K562 (cell line): ENCODE data around the gene IMMP2L. TPM values are rescaled to one million over a fixed set of nuclear protein-coding genes. Genes with fewer than 3 reads are reported as not detected.

Experiments
- ATAC-seq: fragments of 200-7000 bp; cut with Tn5 transposase; 3 replicates; pipeline ENCODE4 v1.9.1; 2020; ENCODE audit warnings: moderate library complexity
- BruUV-seq: library from RNA; stranded (reverse); fragments of 400-500 nt; replicated peaks from 2 replicates; lab custom pipeline; 2021; lab: Mats Ljungman, UMichigan
- CTCF ChIA-PET: fragments of 300-600 bp; formaldehyde crosslinking; extraction: SDS; loops from one replicate; lab custom pipeline; 2021; ENCODE audit warnings: low intra/inter-chr PET ratio; lab: Yijun Ruan, JAX
- POLR2A ChIA-PET: fragments of 300-600, 350-650 bp; sonication (Branson Sonifier 250); formaldehyde crosslinking; extraction: SDS; loops from one replicate; lab custom pipeline; 2021; ENCODE audit warnings: antibody characterized with exemption, inconsistent platforms; lab: Yijun Ruan, JAX
- DNase-seq, 4 experiments: peaks; one replicate each; pipeline versions ENCODE4 v3.0.0 to v3.0.0-alpha.2; 2011 to 2018; ENCODE audit warnings: low spot score in 3 of 4, mixed read lengths in 3 of 4; ENCODE audit errors: extremely low read depth in 1 of 4
- FAIRE-seq: peaks from 2 replicates; lab custom pipeline; 2011; peaks lifted over from hg19 to GRCh38; lab: Jason Lieb, UNC
- H2AFZ ChIP-seq: 2 replicates; pipeline ENCODE4 v1.6.0; 2011; ENCODE audit warnings: low read depth, low read length, control low read depth, inconsistent platforms
- H3K27ac ChIP-seq: fragments of 200-600 bp; 3 replicates; pipeline ENCODE4 v1.8.0; 2011; ENCODE audit warnings: low read depth, mild to moderate bottlenecking, control low read depth, inconsistent platforms, low read length, moderate library complexity, mixed read lengths; ENCODE audit errors: extremely low read depth
- H3K27me3 ChIP-seq, 2 experiments: fragments of 300-600 bp in 1 of 2; 2 replicates in 1 of 2; 3 replicates in 1 of 2; pipeline versions ENCODE4 v1.6.0 to v1.8.0; 2011; ENCODE audit warnings: inconsistent platforms in 2 of 2, low read length in 2 of 2, mild to moderate bottlenecking in 1 of 2, mixed read lengths in 1 of 2, moderate library complexity in 1 of 2; ENCODE audit not compliant: control insufficient read depth in 2 of 2, insufficient read depth in 2 of 2
- H3K36me3 ChIP-seq: fragments of 300-600 bp; 3 replicates; pipeline ENCODE4 v1.8.0; 2011; ENCODE audit warnings: mild to moderate bottlenecking, low read length, inconsistent platforms; ENCODE audit not compliant: control insufficient read depth, insufficient read depth
- H3K4me1 ChIP-seq, 2 experiments: fragments of 200-600 bp in 1 of 2; replicated peaks in 1 of 2; 2 replicates in 1 of 2; 3 replicates in 1 of 2; pipeline versions ENCODE4 v1.5.1 to v1.8.0; 2011; ENCODE audit warnings: inconsistent platforms in 2 of 2, low read length in 2 of 2, mild to moderate bottlenecking in 1 of 2, mixed read lengths in 1 of 2, moderate library complexity in 1 of 2; ENCODE audit not compliant: control insufficient read depth in 2 of 2, insufficient read depth in 2 of 2
- H3K4me2 ChIP-seq: 2 replicates; pipeline ENCODE4 v1.6.1; 2011; ENCODE audit warnings: low read length, control low read depth, inconsistent platforms, mixed read lengths; ENCODE audit not compliant: insufficient read depth
- H3K4me3 ChIP-seq: fragments of 200-600 bp; sonication (generic), shearing (Covaris generic); 2 replicates; pipeline ENCODE4 v1.5.1; 2016; ENCODE audit warnings: control low read depth, inconsistent platforms
- H3K79me2 ChIP-seq: fragments of 200-600 bp; 3 replicates; pipeline ENCODE4 v1.8.0; 2011; ENCODE audit warnings: low read length, inconsistent platforms; ENCODE audit not compliant: control insufficient read depth, insufficient read depth
- H3K9ac ChIP-seq, 2 experiments: 2 replicates each; pipeline versions ENCODE4 v1.6.0 to v1.6.1; 2011; ENCODE audit warnings: low read depth in 2 of 2, low read length in 2 of 2, control low read depth in 1 of 2, inconsistent platforms in 1 of 2, mild to moderate bottlenecking in 1 of 2, mixed read lengths in 1 of 2; ENCODE audit not compliant: insufficient read depth in 1 of 2
- H3K9me1 ChIP-seq: one replicate; pipeline ENCODE4 v1.6.0; 2011; ENCODE audit warnings: inconsistent platforms, mild to moderate bottlenecking, low read length, moderate library complexity; ENCODE audit not compliant: control insufficient read depth, insufficient read depth
- H3K9me3 ChIP-seq: replicated peaks from 2 replicates; pipeline ENCODE4 v1.5.1; 2011; ENCODE audit warnings: low read depth, low read length, inconsistent platforms; ENCODE audit not compliant: control insufficient read depth, insufficient read depth
- H4K20me1 ChIP-seq: replicated peaks from 2 replicates; pipeline ENCODE4 v1.6.1; 2011; ENCODE audit warnings: low read length, inconsistent platforms, mixed read lengths; ENCODE audit not compliant: control insufficient read depth, insufficient read depth
- ARNT ChIP-seq, 2 experiments: fragments of 450-650 bp; IDR thresholded peaks; 2 replicates each; pipeline ENCODE4 v1.6.1; 2016; ENCODE audit warnings: mild to moderate bottlenecking in 1 of 2
- ATF6 ChIP-seq: sonication (generic); formaldehyde crosslinking; IDR thresholded peaks from 2 replicates; pipeline ENCODE4 v1.4.0; 2020; ENCODE audit warnings: mild to moderate bottlenecking, missing genetic modification reagents
- CBFA2T2 ChIP-seq: fragments of 450-650 bp; conservative IDR thresholded peaks from 2 replicates; pipeline ENCODE4 v1.6.1; 2017; ENCODE audit warnings: mild to moderate bottlenecking
- CBX1 ChIP-seq: sonication (generic); IDR thresholded peaks from 2 replicates; pipeline ENCODE4 v1.6.1; 2016; ENCODE audit warnings: antibody characterized with exemption, low read depth, mild to moderate bottlenecking
- EP400 ChIP-seq: fragments of 450-650 bp; IDR thresholded peaks from 2 replicates; pipeline ENCODE4 v1.6.1; 2017; ENCODE audit warnings: antibody characterized with exemption, mild to moderate bottlenecking, moderate library complexity
- FOSL1 ChIP-seq: fragments of 200-800 bp; sonication (Bioruptor generic); conservative IDR thresholded peaks from 2 replicates; pipeline ENCODE4 v1.6.1; 2016; ENCODE audit warnings: missing genetic modification characterization, missing compliant biosample characterization
- GATA2 ChIP-seq: sonication (generic); formaldehyde crosslinking; IDR thresholded peaks from 2 replicates; pipeline ENCODE4 v1.4.0; 2020; ENCODE audit warnings: mild to moderate bottlenecking, missing genetic modification reagents
- GTF2B ChIP-seq: IDR thresholded peaks from 2 replicates; pipeline ENCODE4 v1.6.1; 2011; ENCODE audit not compliant: insufficient read length; ENCODE audit errors: extremely low read depth
- KAT2B ChIP-seq: IDR thresholded peaks from one replicate; pipeline ENCODE4 v1.6.1; 2012; ENCODE audit warnings: low read depth, mild to moderate bottlenecking, control low read depth, inconsistent platforms, low read length, moderate library complexity
- LEF1 ChIP-seq: fragments of 450-650 bp; IDR thresholded peaks from 2 replicates; pipeline ENCODE4 v1.6.1; 2016; ENCODE audit warnings: mild to moderate bottlenecking
- MAZ ChIP-seq, 2 experiments: fragments of 450-650 bp in 1 of 2; sonication (generic) in 1 of 2; formaldehyde crosslinking; IDR thresholded peaks in 1 of 2; conservative IDR thresholded peaks in 1 of 2; 2 replicates each; pipeline versions ENCODE4 v1.4.0 to v1.5.0; 2020; ENCODE audit warnings: mild to moderate bottlenecking in 1 of 2, missing genetic modification reagents in 1 of 2
- NBN ChIP-seq: fragments of 450-650 bp; IDR thresholded peaks from 2 replicates; pipeline ENCODE4 v1.6.1; 2016; ENCODE audit warnings: low read depth, mild to moderate bottlenecking
- SMAD4 ChIP-seq: fragments of 250-450 bp; sonication (Bioruptor Pico); conservative IDR thresholded peaks from 2 replicates; pipeline ENCODE4 v1.8.0; 2021; ENCODE audit warnings: inconsistent platforms, mild to moderate bottlenecking, moderate library complexity
- SP2 ChIP-seq: IDR thresholded peaks from 2 replicates; pipeline ENCODE4 v1.6.1; 2011; ENCODE audit warnings: mild to moderate bottlenecking, low read depth, low read length, moderate library complexity; ENCODE audit not compliant: poor library complexity, severe bottlenecking; ENCODE audit errors: extremely low read depth
- ZFPM2 ChIP-seq: fragments of 250-450 bp; sonication (Bioruptor Pico); IDR thresholded peaks from 2 replicates; pipeline ENCODE4 v1.5.1; 2022; ENCODE audit warnings: mild to moderate bottlenecking
- ZFX ChIP-seq: sonication (generic); formaldehyde crosslinking; IDR thresholded peaks from 2 replicates; pipeline ENCODE4 v1.8.0; 2022; ENCODE audit warnings: mild to moderate bottlenecking, missing genetic modification reagents, moderate library complexity
- ZNF217 ChIP-seq: sonication (generic); formaldehyde crosslinking; IDR thresholded peaks from 2 replicates; pipeline ENCODE4 v1.8.0; 2022; ENCODE audit warnings: mild to moderate bottlenecking, missing genetic modification reagents
- ZNF316 ChIP-seq: fragments of 450-650 bp; IDR thresholded peaks from 2 replicates; pipeline ENCODE4 v1.6.1; 2016
- ZNF354B ChIP-seq: fragments of 250-450 bp; sonication (Bioruptor Pico); IDR thresholded peaks from 2 replicates; pipeline ENCODE4 v1.4.0; 2020
- ZNF699 ChIP-seq: fragments of 250-450 bp; sonication (Bioruptor Pico); IDR thresholded peaks from 2 replicates; pipeline ENCODE4 v1.8.0; 2021; ENCODE audit warnings: mild to moderate bottlenecking, moderate library complexity; ENCODE audit not compliant: insufficient replicate concordance
- WGBS: fragments of 100-300 bp; shearing (Covaris generic); methylation state at CpG from one replicate; pipeline ENCODE4 v1.1.6; 2016; ENCODE audit warnings: low coverage, mixed read lengths; ENCODE audit not compliant: insufficient coverage; ENCODE audit errors: missing lambda C conversion rate; 5-methylcytosine and 5-hydroxymethylcytosine counted together
- in situ Hi-C: fragments of 300-500 bp; cut with MboI; formaldehyde crosslinking; loops from 4 replicates; pipeline ENCODE4 v1.15.0; 2018; ENCODE audit warnings: inconsistent platforms, mixed read lengths
- intact Hi-C: fragments of 100-400 bp; cut with micrococcal nuclease; formaldehyde crosslinking; loops from 2 replicates; pipeline ENCODE4 v1.14.2; 2022
- polyA plus RNA-seq, 8 experiments: library from polyadenylated mRNA; depleted of rRNA in 4 of 8; stranded (reverse) in 5 of 8; unstranded in 3 of 8; fragments of >200 nt; fragmentation: Nextera tagmentation in 2 of 8; fragmentation: Illumina TruSeq in 1 of 8; extraction: Ambion mirVana in 2 of 8; extraction: Trizol in 1 of 8; gene quantifications; 2 replicates each; pipeline versions ENCODE4 v1.2.1 to v1.2.3, GENCODE V29; 2011 to 2014; ENCODE audit warnings: inconsistent platforms in 1 of 8, missing spikeins in 1 of 8
- total RNA-seq, 7 experiments: library from RNA; depleted of rRNA in 6 of 7; stranded (reverse); fragments of >200 nt in 6 of 7; fragmentation: Illumina TruSeq in 2 of 7; extraction: Trizol in 2 of 7; gene quantifications; 2 replicates each; pipeline versions ENCODE4 v1.2.1 to v1.2.3, GENCODE V29; 2011 to 2021; ENCODE audit warnings: low replicate concordance in 1 of 7
- TF ChIP-seq, protein P1 (sequence below): fragments of 450-650 bp; IDR thresholded peaks from 2 replicates; pipeline ENCODE4 v1.6.1; 2017; ENCODE audit warnings: antibody characterized with exemption

Gene IMMP2L
- total and polyA plus RNA-seq, 9 of the 15 experiments (the other 6 are each of a cell fraction or from before 2014, with no cell fraction given), result 29.7 to 116 (median 53.0) TPM

DNA sequence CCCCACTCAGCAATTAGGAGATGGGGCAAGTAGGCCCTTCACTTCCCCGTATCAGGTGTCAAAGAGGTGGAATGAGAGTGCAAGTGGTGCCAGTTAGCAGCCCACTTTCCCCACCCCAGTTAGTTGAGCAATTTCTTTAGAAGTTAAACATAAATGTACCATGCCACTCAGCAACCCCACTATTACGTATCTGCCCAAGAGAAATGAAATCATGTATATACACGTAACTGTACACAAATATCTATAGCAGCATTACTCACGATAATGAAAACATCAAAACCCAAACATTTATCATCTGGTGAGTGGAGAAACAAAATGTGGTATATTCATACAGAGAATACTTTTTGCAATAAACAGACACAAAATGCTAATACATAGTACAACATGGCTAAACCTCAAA lies 50.4 kb downstream of the IMMP2L start:
- H3K79me2 ChIP-seq, result peaks cover 9% of the 10 kb centered on the region; the same call in 1 of the 3 replicates
- 74% methylated on average over 4 of the region's 4 CpGs for whole genome bisulfite sequencing
- POLR2A ChIA-PET, result no interaction called here
- H3K36me3 ChIP-seq, result no peaks in the 10 kb centered on the region
- H3K9ac ChIP-seq, result no peak overlapping the region
- no peak for DNase-seq
- no peak overlapping the region for H2AFZ ChIP-seq
- H3K27me3 ChIP-seq, result no peaks in the 10 kb centered on the region
- H3K4me1 ChIP-seq, result peaks cover 7 to 17% of the 10 kb centered on the region in 2 experiments; a peak in 3 of 5 replicates
- in situ Hi-C loops, result no loop called here
- intact Hi-C loops, result no loop called here
- H4K20me1 ChIP-seq, result no peaks in the 10 kb centered on the region
- FAIRE-seq, result no peak
- H3K4me2 ChIP-seq, result no peak overlapping the region
- no peaks in the 10 kb centered on the region for H3K9me3 ChIP-seq
- CTCF ChIA-PET, result interaction anchor here (0.6 kb wide), 1 partner anchor 1465 kb away, joined by 3 read pairs; no protein-coding TSS in a partner anchor
- H3K27ac ChIP-seq, result no peak overlapping the region
- no TSS peak for BruUV-seq
- ATAC-seq, result no peak
- no peaks in the 10 kb centered on the region for H3K9me1 ChIP-seq
- H3K4me3 ChIP-seq, result no peak overlapping the region
- TF ChIP-seq ZFPM2 (CRISPR knock-in tag), result no peak
- no peak for TF ChIP-seq SMAD4 (CRISPR knock-in tag)
- TF ChIP-seq ZFX (CRISPR knock-in tag), result 0 out of 2 replicates have a peak, but pooled peaks have one; percentile 20
- TF ChIP-seq LEF1, result 0 out of 2 replicates have a peak, but pooled peaks have one; percentile 12
- TF ChIP-seq NBN, result no peak
- TF ChIP-seq, protein P1, sequence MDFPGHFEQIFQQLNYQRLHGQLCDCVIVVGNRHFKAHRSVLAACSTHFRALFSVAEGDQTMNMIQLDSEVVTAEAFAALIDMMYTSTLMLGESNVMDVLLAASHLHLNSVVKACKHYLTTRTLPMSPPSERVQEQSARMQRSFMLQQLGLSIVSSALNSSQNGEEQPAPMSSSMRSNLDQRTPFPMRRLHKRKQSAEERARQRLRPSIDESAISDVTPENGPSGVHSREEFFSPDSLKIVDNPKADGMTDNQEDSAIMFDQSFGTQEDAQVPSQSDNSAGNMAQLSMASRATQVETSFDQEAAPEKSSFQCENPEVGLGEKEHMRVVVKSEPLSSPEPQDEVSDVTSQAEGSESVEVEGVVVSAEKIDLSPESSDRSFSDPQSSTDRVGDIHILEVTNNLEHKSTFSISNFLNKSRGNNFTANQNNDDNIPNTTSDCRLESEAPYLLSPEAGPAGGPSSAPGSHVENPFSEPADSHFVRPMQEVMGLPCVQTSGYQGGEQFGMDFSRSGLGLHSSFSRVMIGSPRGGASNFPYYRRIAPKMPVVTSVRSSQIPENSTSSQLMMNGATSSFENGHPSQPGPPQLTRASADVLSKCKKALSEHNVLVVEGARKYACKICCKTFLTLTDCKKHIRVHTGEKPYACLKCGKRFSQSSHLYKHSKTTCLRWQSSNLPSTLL, result no peak
- TF ChIP-seq EP400, result no peak
- TF ChIP-seq ATF6, result 0 out of 2 replicates have a peak, but pooled peaks have one; percentile 39
- TF ChIP-seq CBFA2T2, result no peak
- TF ChIP-seq CBX1, result no peak
- TF ChIP-seq KAT2B, result no peak
- no peak for TF ChIP-seq ARNT (IDR thresholded peaks at IDR 0.05)
- no peak for TF ChIP-seq ZNF699 (CRISPR knock-in tag)
- TF ChIP-seq ZNF316, result no peak
- no peak for TF ChIP-seq MAZ (CRISPR knock-in tag; conservative IDR thresholded peaks at IDR 0.05 in 1 of 2, IDR thresholded peaks at IDR 0.05 in 1 of 2)
- TF ChIP-seq ZNF217, result no peak
- no peak for TF ChIP-seq SP2
- TF ChIP-seq ZNF354B, result no peak
- no peak for TF ChIP-seq GTF2B
- TF ChIP-seq GATA2 (CRISPR knock-in tag), result 0 out of 2 replicates have a peak, but pooled peaks have one; percentile 15
- no peak for TF ChIP-seq FOSL1 (tag)
